WTC11 (cell line): ENCODE data around the gene P4HB. TPM values are rescaled to one million over a fixed set of nuclear protein-coding genes. Genes with fewer than 3 reads are reported as not detected.
A peak's percentile ranks its signal among the peaks of the same experiment; 100 is the strongest.

Experiments
- ATAC-seq: fragments of 200-7000 bp; cut with Tn5 transposase; 2 replicates; pipeline ENCODE4 v1.10.0; 2021; ENCODE audit warnings: mild to moderate bottlenecking, moderate library complexity
- CTCF ChIA-PET: fragments of 300-600 bp; sonication (Branson Sonifier 250); formaldehyde crosslinking; loops from one replicate; lab custom pipeline; 2021; ENCODE audit warnings: antibody characterized with exemption; lab: Charles Lee
- POLR2A ChIA-PET: fragments of 350-600 bp; sonication (Branson Sonifier 250); formaldehyde crosslinking; loops from one replicate; lab custom pipeline; 2021; ENCODE audit warnings: antibody characterized with exemption; lab: Charles Lee
- DNase-seq: peaks from one replicate; pipeline ENCODE4 v3.0.0; 2021; ENCODE audit warnings: low spot score
- H3K27ac Mint-ChIP-seq: 2 replicates; pipeline ENCODE4 v1.8.0; 2021; ENCODE audit warnings: mixed read lengths
- H3K27me3 Mint-ChIP-seq: 2 replicates; pipeline ENCODE4 v1.8.0; 2021; ENCODE audit warnings: low read depth, mild to moderate bottlenecking, moderate library complexity, mixed read lengths
- H3K36me3 Mint-ChIP-seq: 2 replicates; pipeline ENCODE4 v1.8.0; 2021; ENCODE audit warnings: mixed read lengths
- H3K4me1 Mint-ChIP-seq: 2 replicates; pipeline ENCODE4 v1.8.0; 2022; ENCODE audit warnings: mixed read lengths
- H3K4me3 Mint-ChIP-seq: 2 replicates; pipeline ENCODE4 v1.8.0; 2021; ENCODE audit warnings: mild to moderate bottlenecking, moderate library complexity, mixed read lengths
- H3K9me3 Mint-ChIP-seq: 2 replicates; pipeline ENCODE4 v1.8.0; 2021; ENCODE audit warnings: mixed read lengths
- AR ChIP-seq: fragments of 250-450 bp; sonication (Bioruptor Pico); IDR thresholded peaks from 2 replicates; pipeline ENCODE4 v1.9.0; 2021; ENCODE audit warnings: mild to moderate bottlenecking
- ATF1 ChIP-seq: sonication (generic); formaldehyde crosslinking; IDR thresholded peaks from 2 replicates; pipeline ENCODE4 v1.8.1; 2023; ENCODE audit warnings: mild to moderate bottlenecking, moderate library complexity, missing genetic modification reagents
- E2F5 ChIP-seq: sonication (generic); formaldehyde crosslinking; IDR thresholded peaks from 2 replicates; pipeline ENCODE4 v1.8.1; 2022; ENCODE audit warnings: mild to moderate bottlenecking, moderate library complexity, missing genetic modification reagents
- ETV6 ChIP-seq: sonication (generic); formaldehyde crosslinking; IDR thresholded peaks from 2 replicates; pipeline ENCODE4 v1.8.1; 2022; ENCODE audit warnings: mild to moderate bottlenecking, missing genetic modification reagents
- GRHL2 ChIP-seq: fragments of 250-450 bp; sonication (Bioruptor Pico); IDR thresholded peaks from 2 replicates; pipeline ENCODE4 v1.8.0; 2022; ENCODE audit warnings: mild to moderate bottlenecking, moderate library complexity; ENCODE audit not compliant: insufficient replicate concordance, severe bottlenecking
- GTF2I ChIP-seq: fragments of 250-450 bp; sonication (Bioruptor Pico); conservative IDR thresholded peaks from 2 replicates; pipeline ENCODE4 v1.4.0; 2021; ENCODE audit warnings: mild to moderate bottlenecking
- JAZF1 ChIP-seq: fragments of 250-450 bp; sonication (Bioruptor Pico); IDR thresholded peaks from 2 replicates; pipeline ENCODE4 v1.9.0; 2021; ENCODE audit warnings: moderate library complexity, mild to moderate bottlenecking, inconsistent platforms
- NFE2L1 ChIP-seq: sonication (generic); formaldehyde crosslinking; IDR thresholded peaks from 2 replicates; pipeline ENCODE4 v1.8.1; 2023; ENCODE audit warnings: missing genetic modification reagents
- NR2C2 ChIP-seq: sonication (generic); formaldehyde crosslinking; IDR thresholded peaks from 2 replicates; pipeline ENCODE4 v1.8.0; 2022; ENCODE audit warnings: mild to moderate bottlenecking, missing genetic modification reagents
- PREB ChIP-seq: sonication (generic); formaldehyde crosslinking; IDR thresholded peaks from 2 replicates; pipeline ENCODE4 v1.8.1; 2022; ENCODE audit warnings: mild to moderate bottlenecking, missing genetic modification reagents, moderate library complexity, borderline replicate concordance
- RORB ChIP-seq: fragments of 250-450 bp; sonication (Bioruptor Pico); IDR thresholded peaks from 2 replicates; pipeline ENCODE4 v1.9.0; 2021; ENCODE audit warnings: mild to moderate bottlenecking
- SMAD3 ChIP-seq: sonication (generic); formaldehyde crosslinking; IDR thresholded peaks from 2 replicates; pipeline ENCODE4 v1.8.0; 2022; ENCODE audit warnings: missing genetic modification reagents, mild to moderate bottlenecking, borderline replicate concordance
- TCF7 ChIP-seq: sonication (generic); formaldehyde crosslinking; IDR thresholded peaks from 2 replicates; pipeline ENCODE4 v1.8.0; 2022; ENCODE audit warnings: mild to moderate bottlenecking, low read depth, missing genetic modification reagents, moderate library complexity
- TEAD1 ChIP-seq: sonication (generic); formaldehyde crosslinking; IDR thresholded peaks from 2 replicates; pipeline ENCODE4 v1.8.0; 2022; ENCODE audit warnings: mild to moderate bottlenecking, missing genetic modification reagents
- ZNF121 ChIP-seq: sonication (generic); formaldehyde crosslinking; IDR thresholded peaks from 2 replicates; pipeline ENCODE4 v1.8.0; 2023; ENCODE audit warnings: missing genetic modification reagents
- ZNF232 ChIP-seq: sonication (generic); formaldehyde crosslinking; IDR thresholded peaks from 2 replicates; pipeline ENCODE4 v1.8.0; 2022; ENCODE audit warnings: mild to moderate bottlenecking, missing genetic modification reagents
- ZNF263 ChIP-seq: sonication (generic); formaldehyde crosslinking; IDR thresholded peaks from 2 replicates; pipeline ENCODE4 v1.8.1; 2022; ENCODE audit warnings: low read depth, mild to moderate bottlenecking, moderate library complexity, missing genetic modification reagents
- total RNA-seq: library from RNA; stranded (reverse); gene quantifications from 3 replicates; pipeline ENCODE4 v1.2.3, GENCODE V29; 2021
- TF ChIP-seq, protein P1 (sequence below): sonication (generic); formaldehyde crosslinking; IDR thresholded peaks from 2 replicates; pipeline ENCODE4 v1.8.1; 2023; ENCODE audit warnings: mild to moderate bottlenecking, missing genetic modification reagents, borderline replicate concordance
- TF ChIP-seq, protein P2 (sequence below): sonication (generic); formaldehyde crosslinking; IDR thresholded peaks from 2 replicates; pipeline ENCODE4 v1.8.1; 2022; ENCODE audit warnings: missing genetic modification reagents, borderline replicate concordance
- TF ChIP-seq, protein P3 (sequence below): sonication (generic); formaldehyde crosslinking; IDR thresholded peaks from 2 replicates; pipeline ENCODE4 v1.8.1; 2023; ENCODE audit warnings: mild to moderate bottlenecking, missing genetic modification reagents, moderate library complexity

The P4HB gene
- total RNA-seq, 1 experiment from 2014 or later = 380 TPM

DNA sequence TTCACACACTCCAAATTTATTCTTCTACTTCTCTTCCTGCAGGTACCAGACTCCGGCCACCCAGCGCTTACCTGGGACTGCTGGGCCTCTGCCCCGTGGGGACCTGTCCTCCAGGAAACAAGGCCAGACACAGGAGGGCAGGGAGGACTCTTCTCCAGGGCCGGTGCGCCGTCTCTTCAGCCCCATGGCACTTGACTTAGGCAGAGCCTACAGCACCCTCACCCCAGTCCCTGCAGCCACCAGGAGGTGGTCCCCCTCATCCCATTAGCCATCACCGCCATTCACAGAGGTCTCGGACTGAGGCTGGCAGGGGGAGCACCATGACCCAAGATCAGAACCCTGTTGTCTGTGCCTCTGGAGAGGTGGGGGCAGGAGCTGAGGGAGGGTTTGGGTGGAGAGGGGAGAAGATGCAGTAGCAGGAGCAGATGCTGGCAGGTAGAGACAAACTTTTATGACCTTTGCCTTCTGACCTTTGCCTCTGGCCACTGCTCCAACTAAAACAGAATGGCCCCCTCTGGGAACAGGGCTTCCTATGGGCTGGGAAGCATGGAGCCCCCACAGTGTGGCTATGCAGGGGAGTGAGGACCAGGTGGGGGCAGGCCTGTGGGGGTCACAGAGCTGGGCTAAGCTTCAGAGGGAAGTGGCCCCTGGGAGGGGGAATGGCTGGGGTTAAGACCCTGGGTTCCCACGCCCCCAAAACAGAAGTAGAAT is 58.1 kb downstream of the P4HB start:
- Mint-ChIP-seq H3K27me3 (peaks cover 64% of the 10 kb centered on the region), H3K27ac (no peak overlapping the region), H3K9me3 (peaks cover 10% of the 10 kb centered on the region), H3K4me1 (no peaks in the 10 kb centered on the region), H3K4me3 (peak overlapping the region; percentile 47), H3K36me3 (no peaks in the 10 kb centered on the region)
- ATAC-seq (no peak), DNase-seq (no peak)
- POLR2A ChIA-PET = no interaction called here
- CTCF ChIA-PET = no interaction called here
- TF ChIP-seq ZNF263 (CRISPR knock-in tag) (no peak), TCF7 (CRISPR knock-in tag) (no peak), NR2C2 (CRISPR knock-in tag) (no peak), ZNF232 (CRISPR knock-in tag) (no peak), TEAD1 (CRISPR knock-in tag) (no peak), ETV6 (CRISPR knock-in tag) (no peak), GRHL2 (CRISPR knock-in tag) (no peak), ZNF121 (CRISPR knock-in tag) (no peak), GTF2I (CRISPR knock-in tag) (no peak), JAZF1 (no peak)
- TF ChIP-seq, protein P1, sequence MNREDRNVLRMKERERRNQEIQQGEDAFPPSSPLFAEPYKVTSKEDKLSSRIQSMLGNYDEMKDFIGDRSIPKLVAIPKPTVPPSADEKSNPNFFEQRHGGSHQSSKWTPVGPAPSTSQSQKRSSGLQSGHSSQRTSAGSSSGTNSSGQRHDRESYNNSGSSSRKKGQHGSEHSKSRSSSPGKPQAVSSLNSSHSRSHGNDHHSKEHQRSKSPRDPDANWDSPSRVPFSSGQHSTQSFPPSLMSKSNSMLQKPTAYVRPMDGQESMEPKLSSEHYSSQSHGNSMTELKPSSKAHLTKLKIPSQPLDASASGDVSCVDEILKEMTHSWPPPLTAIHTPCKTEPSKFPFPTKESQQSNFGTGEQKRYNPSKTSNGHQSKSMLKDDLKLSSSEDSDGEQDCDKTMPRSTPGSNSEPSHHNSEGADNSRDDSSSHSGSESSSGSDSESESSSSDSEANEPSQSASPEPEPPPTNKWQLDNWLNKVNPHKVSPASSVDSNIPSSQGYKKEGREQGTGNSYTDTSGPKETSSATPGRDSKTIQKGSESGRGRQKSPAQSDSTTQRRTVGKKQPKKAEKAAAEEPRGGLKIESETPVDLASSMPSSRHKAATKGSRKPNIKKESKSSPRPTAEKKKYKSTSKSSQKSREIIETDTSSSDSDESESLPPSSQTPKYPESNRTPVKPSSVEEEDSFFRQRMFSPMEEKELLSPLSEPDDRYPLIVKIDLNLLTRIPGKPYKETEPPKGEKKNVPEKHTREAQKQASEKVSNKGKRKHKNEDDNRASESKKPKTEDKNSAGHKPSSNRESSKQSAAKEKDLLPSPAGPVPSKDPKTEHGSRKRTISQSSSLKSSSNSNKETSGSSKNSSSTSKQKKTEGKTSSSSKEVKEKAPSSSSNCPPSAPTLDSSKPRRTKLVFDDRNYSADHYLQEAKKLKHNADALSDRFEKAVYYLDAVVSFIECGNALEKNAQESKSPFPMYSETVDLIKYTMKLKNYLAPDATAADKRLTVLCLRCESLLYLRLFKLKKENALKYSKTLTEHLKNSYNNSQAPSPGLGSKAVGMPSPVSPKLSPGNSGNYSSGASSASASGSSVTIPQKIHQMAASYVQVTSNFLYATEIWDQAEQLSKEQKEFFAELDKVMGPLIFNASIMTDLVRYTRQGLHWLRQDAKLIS = no peak

- CTCF ChIA-PET = no interaction called here
- H3K4me1 Mint-ChIP-seq = no peaks in the 10 kb centered on the region
Observed at GRCh38 chr17:81801327-81801726, 59.0 kb downstream of the P4HB start.

More at GRCh38 chr17:81801327-81801726, 59.0 kb downstream of the P4HB start:
- Mint-ChIP-seq H3K27ac (no peak overlapping the region), H3K36me3 (no peaks in the 10 kb centered on the region), H3K27me3 (peaks cover 59% of the 10 kb centered on the region), H3K4me3 (no peak overlapping the region), H3K9me3 (peaks cover 10% of the 10 kb centered on the region)
- POLR2A ChIA-PET = no interaction called here
- DNase-seq = no peak
- TF ChIP-seq PREB = no peak
- no peak for TF ChIP-seq E2F5
- TF ChIP-seq SMAD3 (CRISPR knock-in tag) = no peak
- TF ChIP-seq ATF1 = no peak
- TF ChIP-seq NFE2L1 (CRISPR knock-in tag) = no peak
- TF ChIP-seq RORB (CRISPR knock-in tag) = no peak
- TF ChIP-seq AR (CRISPR knock-in tag) = no peak
- TF ChIP-seq, protein P2, sequence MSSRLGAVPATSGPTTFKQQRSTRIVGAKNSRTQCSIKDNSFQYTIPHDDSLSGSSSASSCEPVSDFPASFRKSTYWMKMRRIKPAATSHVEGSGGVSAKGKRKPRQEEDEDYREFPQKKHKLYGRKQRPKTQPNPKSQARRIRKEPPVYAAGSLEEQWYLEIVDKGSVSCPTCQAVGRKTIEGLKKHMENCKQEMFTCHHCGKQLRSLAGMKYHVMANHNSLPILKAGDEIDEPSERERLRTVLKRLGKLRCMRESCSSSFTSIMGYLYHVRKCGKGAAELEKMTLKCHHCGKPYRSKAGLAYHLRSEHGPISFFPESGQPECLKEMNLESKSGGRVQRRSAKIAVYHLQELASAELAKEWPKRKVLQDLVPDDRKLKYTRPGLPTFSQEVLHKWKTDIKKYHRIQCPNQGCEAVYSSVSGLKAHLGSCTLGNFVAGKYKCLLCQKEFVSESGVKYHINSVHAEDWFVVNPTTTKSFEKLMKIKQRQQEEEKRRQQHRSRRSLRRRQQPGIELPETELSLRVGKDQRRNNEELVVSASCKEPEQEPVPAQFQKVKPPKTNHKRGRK (CRISPR knock-in tag) = no peak
- TF ChIP-seq, protein P1 = no peak
- TF ChIP-seq, protein P3, sequence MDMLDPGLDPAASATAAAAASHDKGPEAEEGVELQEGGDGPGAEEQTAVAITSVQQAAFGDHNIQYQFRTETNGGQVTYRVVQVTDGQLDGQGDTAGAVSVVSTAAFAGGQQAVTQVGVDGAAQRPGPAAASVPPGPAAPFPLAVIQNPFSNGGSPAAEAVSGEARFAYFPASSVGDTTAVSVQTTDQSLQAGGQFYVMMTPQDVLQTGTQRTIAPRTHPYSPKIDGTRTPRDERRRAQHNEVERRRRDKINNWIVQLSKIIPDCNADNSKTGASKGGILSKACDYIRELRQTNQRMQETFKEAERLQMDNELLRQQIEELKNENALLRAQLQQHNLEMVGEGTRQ (CRISPR knock-in tag) = no peak
- no peak for ATAC-seq
